GM12892 (cell line): ENCODE results near the gene CSNK1E.
"Not testable (repeated sequence)": the region's sequence is repeated elsewhere in the genome, so short reads cannot be mapped to it uniquely, and the experiment has no call there.

Source experiments
- DNase-seq: peaks from one replicate; pipeline ENCODE4 v3.0.0; 2011; ENCODE audit not compliant: insufficient read length
- FAIRE-seq: peaks from 2 replicates; lab custom pipeline; 2011; peaks lifted over from hg19 to GRCh38; lab: Jason Lieb, UNC
- POLR2A ChIP-seq: IDR thresholded peaks from 2 replicates; pipeline ENCODE4 v1.6.1; 2011; ENCODE audit warnings: low read depth, low read length, control low read depth
- POLR2AphosphoS5 ChIP-seq: IDR thresholded peaks from 2 replicates; pipeline ENCODE4 v1.6.1; 2011; ENCODE audit warnings: low read depth, low read length, control low read depth
- TAF1 ChIP-seq: IDR thresholded peaks from 2 replicates; pipeline ENCODE4 v1.6.1; 2011; ENCODE audit warnings: low read depth, mild to moderate bottlenecking, control low read depth, low read length, borderline replicate concordance

CSNK1E gene

GRCh38 chr22:38348751-38349496 lies 31.7 kb upstream of the CSNK1E start:
- TF ChIP-seq TAF1 = no peak
- TF ChIP-seq POLR2AphosphoS5 = no peak
- TF ChIP-seq POLR2A = no peak
- no peak for DNase-seq
- no peak for FAIRE-seq

DNA sequence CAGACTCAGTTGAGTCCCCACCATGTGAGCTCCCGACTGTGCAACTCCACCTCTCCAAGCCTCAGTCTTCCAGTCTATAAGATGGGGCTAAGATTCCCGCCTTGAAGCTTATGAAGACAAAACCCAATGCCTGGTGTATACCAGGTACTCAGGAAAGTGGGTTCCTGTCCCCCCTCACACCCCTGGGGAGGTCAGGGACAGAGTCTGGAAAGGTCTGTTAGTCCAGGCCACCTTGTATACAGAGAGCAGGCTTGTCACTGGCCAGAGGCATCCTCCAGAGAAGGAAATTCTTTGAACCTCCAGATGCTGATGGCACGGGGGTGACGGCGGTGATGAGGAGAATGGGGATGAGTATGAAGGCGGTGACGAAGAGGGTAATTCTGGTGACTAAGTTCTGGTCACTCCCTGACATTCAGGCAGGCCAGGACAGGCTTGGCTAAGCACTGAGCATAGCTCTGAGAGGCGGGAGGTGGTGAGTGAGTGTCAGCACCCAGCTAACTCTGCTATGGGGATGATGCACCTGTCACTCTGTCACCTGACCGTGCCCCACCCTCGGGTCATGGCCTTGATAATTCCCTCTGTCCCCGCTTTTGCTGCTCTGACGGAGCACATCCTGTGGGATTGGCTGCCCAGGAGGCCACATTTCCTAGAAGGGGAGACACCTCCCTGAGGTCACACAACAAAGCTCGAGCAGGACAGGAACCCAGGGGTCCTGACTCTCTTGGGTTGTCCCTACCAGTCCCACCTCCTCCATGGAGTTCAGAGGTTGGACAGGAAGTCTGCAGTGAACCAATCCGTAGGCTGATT lies 30.9 kb upstream of the CSNK1E start:
- DNase-seq = no peak
- FAIRE-seq = no peak

GRCh38 chr22:38347181-38347943 lies 30.1 kb upstream of the CSNK1E start:
- FAIRE-seq (no peak), DNase-seq (no peak)
- TF ChIP-seq POLR2AphosphoS5 (no peak; the same call in 1 of the 2 replicates), TAF1 (no peak), POLR2A (no peak)

More for the DNA sequence above, 30.9 kb upstream of the CSNK1E start:
- TF ChIP-seq TAF1 = no peak
- 0 out of 2 replicates have a peak, but pooled peaks have one; percentile 1 for TF ChIP-seq POLR2AphosphoS5

DNA sequence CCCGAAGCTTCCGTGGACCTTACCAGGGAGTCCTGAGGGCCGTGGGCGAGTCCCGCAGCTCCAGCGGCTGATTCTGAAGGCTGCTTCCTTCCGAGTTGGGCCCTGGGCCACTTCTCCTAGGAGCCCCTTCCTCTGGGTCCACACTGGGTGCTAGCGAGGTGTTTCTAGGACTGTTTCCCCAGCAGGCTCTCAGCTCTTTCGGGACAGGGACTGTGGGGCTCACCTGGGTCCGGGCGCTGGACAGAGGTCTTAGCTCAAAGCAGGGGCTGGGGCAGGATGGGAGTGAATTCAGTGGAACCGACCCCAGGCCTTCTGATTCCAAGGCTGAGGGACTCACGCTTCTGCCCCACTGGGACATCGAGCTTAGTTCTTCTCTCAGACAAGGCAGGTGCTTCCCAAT lies 29.3 kb upstream of the CSNK1E start:
- TF ChIP-seq POLR2AphosphoS5 (no peak), TAF1 (no peak), POLR2A (no peak)
- FAIRE-seq (no peak), DNase-seq (no peak)

DNA sequence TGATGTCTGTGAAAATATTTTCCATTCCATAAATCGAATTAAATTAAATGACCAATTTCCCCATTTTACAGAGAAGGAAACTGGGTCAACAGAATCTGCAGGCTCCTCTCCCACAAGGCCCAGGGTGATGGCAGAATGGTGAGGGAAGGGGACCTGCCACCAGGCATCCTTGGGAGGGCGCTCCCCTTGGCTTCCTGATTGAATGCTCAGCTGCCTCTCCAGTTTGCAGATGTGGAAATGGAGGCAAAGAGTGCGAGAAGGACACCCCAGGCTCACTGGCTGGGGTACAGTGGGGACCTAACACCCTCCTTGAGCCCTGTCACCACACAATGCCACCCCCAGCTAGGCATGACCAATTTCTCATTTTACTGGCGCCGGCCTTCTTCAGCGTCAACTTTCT lies 28.5 kb upstream of the CSNK1E start:
- FAIRE-seq = no peak
- no peak for DNase-seq

DNA sequence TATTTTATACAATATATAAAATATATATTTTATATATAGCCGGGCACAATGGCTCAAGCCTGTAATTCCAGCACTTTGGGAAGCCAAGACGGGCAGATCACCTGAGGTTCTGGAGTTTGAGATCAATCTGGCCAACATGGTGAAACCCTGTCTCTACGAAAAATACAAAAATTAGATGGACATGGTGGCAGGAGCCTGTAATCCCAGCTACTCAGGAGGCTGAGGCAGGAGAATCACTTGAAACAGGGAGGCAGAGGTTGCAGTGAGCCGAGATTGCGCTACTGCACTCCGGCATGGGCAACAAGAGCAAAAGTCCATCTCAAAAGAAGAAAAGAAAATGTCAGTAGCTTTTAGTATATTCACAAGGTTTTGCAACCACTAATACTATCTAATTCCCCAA lies 22.7 kb upstream of the CSNK1E start:
- not testable (repeated sequence) for DNase-seq, FAIRE-seq

More for the DNA sequence above, 28.5 kb upstream of the CSNK1E start:
- no peak for TF ChIP-seq POLR2A
- no peak for TF ChIP-seq POLR2AphosphoS5
- no peak for TF ChIP-seq TAF1

- TF ChIP-seq POLR2A (no peak), POLR2AphosphoS5 (no peak), TAF1 (no peak)
- FAIRE-seq (no peak), DNase-seq (no peak)
Observed at GRCh38 chr22:38338772-38339379, 21.6 kb upstream of the CSNK1E start.

DNA sequence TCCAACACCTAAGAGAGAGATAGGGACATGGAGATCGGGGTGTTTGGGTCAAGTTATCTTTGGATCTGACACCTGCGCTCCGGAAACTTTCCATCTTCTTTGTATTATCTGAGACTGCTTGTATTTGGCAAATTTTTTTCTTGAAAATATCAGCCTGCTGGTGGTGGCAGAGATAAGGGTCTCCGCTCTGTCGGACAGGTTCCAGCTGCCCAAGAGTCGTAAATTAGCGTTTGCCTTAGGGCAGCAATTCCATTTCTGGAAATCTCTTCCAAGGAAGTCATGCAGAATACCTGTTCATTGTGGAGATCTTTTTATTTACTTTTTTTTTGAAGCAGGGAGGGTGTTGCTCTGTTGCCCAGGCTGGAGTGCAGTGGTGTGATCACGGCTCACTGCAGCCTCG lies 19.5 kb upstream of the CSNK1E start:
- DNase-seq (no peak), FAIRE-seq (no peak)
- TF ChIP-seq POLR2A (no peak), POLR2AphosphoS5 (no peak), TAF1 (no peak)

DNA sequence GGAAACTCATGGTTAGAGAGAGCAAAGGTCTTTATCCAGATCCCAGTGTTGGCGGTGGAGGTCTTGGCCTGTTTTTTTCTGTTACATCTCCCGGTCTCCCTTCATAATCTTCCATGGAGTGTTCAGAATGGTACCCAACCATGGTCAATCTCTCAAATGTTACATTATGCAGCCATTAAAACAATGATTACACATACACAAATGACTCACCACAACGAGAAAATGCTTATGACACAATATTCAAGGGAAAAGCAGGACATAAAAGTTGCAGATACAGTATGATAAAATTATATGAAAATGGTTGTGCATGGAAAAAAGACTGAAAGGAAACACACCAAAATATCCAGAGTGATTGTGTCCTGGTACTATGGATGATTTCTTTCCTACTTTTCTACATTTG lies 17.8 kb upstream of the CSNK1E start:
- TF ChIP-seq POLR2AphosphoS5 (no peak), TAF1 (no peak), POLR2A (no peak)
- no peak for FAIRE-seq

DNA sequence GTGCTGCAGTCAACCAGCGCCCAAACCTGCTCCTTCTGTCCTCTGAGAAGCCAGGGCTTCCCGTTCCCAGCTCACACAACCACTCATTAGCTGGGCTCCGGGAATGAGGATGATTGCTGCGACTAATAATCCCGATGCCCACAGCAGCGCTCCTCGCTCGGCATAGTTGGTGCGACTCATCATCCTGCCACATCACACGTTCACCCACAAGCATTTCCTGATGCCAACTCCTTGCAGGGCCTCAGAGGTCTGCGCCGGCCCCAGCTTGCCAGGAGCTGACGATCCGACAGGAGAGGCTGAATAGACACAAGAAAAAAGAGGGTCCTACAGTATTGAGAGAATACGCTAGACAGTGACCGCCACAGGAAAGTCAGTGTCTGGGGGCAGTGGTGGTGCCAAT lies 10.6 kb upstream of the CSNK1E start:
- DNase-seq (no peak), FAIRE-seq (no peak)
- no peak for TF ChIP-seq TAF1
- TF ChIP-seq POLR2AphosphoS5 = no peak
- no peak for TF ChIP-seq POLR2A

More for the DNA sequence above, 17.8 kb upstream of the CSNK1E start:
- DNase-seq = no peak

- FAIRE-seq = no peak
- no peak for TF ChIP-seq POLR2AphosphoS5
- TF ChIP-seq TAF1 = no peak
- no peak for DNase-seq
Observed at GRCh38 chr22:38327396-38327795, 10.2 kb upstream of the CSNK1E start.

GRCh38 chr22:38325587-38325986 lies 8.4 kb upstream of the CSNK1E start:
- DNase-seq = no peak
- TF ChIP-seq TAF1 = no peak
- TF ChIP-seq POLR2A = no peak
- TF ChIP-seq POLR2AphosphoS5 = no peak
- FAIRE-seq = no peak
